Activated CD4-positive, alpha-beta T cell treated with anti-CD3 and anti-CD28 coated beads for 48 hours (primary cell): ENCODE results near the gene MORC2.

Source experiments
- DNase-seq: peaks from one replicate; pipeline ENCODE4 v3.0.0-alpha.2; 2020

MORC2 gene

DNA sequence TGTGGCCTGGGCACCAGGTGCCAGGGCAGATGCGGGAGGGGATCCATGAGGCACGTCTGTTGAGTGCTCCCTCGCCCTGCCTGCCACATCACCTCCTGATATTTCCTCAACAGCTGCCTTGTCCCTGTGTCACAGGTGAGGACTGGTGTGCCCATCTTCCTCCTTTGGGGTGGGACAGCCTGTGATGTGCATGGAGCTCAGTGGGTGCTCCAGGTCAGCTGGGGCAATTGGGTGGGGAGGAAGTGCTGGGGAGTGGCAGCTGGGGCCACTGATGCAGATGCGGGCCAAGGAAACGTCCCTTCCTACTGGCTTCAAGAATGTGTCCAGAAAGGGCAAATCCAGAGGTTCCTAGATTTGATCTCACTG is 83.6 kb downstream of the MORC2 start:
- DNase-seq: no peak

DNA sequence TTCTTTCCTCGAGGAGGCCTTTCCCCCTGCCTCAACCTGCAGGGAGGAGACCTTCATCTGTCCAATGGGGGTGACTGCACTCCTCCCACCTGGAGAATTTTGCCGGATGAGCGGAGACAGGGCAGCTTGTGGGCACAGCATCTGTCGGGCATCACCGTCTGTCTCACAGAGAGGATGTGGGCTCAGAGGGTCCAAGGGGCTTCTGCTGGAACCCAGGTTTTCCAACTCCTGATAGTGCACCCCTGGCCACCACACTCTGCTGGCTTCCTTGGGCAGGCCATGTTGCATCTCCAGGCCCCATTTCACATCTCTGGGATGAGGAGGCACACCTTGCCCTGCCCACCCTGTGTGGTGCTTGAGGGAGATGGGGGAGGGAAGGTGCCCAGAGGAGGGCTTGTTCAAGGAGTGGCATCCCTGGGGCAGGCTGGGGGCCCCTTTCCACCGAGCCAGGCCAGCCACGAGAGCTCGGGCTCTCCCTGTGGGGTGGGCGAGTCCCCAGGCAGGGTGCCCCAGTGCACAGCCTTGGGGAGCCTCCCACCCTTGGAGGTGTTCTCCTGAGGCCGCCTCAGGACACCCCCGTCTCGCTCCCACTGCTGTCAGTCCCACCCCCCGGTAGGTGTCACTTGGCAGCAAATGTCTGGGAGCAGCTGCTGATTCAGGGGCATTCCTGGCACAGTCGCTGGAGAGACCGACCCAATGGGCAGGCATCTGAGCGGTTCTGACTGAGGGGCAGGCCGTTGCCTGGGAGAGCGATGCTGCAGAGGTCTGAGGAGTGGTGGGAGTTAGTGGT is 84.2 kb downstream of the MORC2 start:
- DNase-seq: no peak

DNA sequence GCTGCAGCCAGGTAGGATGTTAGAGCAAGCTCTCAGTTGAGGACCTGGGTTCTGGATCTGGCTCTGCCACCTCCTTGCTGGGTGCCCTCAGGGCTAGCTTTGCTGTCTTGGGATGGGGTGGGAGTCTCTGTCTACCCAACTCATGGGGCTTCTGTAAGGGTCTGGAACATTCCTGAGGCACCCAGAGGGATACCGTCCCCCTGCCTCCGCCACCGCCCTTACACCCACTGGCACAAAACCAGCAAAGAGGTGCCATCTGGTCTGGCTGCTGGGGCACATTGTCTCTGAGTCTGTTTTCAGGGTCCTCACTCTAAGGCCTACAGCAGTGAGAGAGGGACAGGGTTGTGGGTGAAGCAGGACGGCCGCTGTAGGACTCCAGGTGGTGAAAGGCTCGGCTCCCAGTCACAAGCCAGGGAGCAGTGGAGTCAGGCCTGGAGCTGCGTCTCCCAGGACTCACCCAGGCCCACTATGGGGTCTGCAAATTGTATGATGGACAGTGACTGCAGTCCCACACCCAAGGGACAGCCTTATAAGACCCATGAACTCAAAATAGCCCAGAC is 84.9 kb downstream of the MORC2 start:
- no peak for DNase-seq

DNA sequence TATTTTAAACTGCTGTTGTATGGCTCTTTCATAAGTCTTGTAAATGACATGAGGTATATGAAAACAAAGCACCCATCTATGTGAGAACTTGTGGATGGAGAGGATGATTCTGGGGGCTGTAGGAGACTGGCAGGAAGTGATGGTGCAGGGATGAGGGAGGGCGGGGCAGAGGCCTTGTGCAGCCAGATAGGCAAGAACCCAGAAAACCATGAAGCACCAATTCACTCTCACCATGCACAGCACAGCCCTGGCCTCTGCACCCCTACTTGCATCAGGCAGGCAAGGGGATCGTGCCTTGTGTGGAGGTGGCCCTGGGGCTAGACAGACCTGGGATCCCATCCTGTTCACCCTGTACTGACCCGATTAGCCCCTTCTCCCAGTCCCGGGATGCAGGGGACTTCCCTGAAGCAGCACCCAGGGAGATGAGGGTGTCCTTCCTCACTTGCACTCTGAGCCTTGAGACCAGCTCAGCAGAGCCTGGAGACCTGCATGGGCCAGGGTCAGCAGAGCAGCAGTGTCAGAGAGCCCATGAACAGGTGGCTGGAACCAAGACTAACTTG is 85.5 kb downstream of the MORC2 start:
- no peak for DNase-seq

DNA sequence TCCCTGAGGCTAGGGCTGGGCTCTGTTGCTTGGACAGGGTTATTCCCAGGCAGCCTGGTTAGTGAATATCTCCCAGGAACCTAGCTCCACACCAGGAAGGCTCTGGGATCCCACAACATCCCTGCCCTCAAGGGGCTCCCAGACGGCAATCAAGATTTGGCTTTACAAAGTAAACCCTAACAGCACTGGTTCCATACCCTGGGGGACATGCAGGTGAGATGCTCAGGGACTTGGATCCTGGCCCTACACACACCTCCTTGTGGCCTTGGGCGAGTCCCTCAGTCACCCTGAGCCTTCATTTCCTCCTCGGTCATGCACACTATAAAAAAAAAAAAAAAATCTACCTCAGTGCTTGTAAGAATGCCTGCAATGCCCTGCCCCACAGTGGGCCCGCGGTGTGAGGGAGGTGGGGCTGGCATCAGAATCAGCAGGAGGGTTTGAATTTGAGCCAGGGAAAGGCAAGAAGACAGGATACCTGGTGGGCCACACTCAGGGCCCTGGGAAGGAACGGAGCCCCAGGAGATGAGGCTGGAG is 86.3 kb downstream of the MORC2 start:
- DNase-seq: no peak

DNA sequence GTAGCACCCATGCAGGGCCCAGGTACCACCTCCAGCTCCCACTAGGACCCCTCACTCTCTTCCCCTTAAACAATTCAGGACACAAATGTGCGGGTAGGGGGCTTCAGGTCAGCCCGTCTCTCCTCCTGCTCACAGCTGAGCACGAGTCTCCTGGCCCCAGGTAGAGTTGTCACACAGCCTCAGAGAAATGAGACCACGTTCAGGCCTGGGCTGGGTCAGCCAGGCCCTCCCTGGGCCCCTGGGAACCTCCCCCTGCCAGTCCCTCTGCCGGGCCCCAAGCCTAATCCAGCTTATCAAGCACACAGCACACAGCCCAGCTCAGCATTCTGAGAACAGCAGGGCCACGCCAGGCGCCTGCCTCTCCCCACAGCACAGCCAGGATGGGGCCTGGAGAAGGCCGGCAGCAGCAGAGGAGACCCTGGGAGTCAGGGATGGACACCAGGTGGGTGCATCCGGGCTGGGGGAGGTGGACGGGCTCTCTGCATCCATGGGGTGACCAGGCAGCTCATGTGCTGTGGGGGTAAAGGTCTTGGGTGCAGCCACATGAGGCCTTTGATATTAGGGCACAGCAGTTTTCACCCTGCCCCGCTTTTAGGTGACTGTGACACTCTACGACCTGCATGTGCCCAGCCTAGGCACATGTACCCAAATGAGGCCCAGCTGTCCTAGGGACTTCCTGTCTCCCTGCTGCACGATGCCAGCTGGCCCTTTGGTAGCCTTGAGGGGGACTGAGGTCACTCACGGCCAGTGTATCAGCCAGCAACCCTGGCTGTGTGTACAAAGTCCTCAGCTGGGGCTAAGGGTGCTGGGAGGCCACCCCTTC is 87.0 kb downstream of the MORC2 start:
- DNase-seq: no peak

DNA sequence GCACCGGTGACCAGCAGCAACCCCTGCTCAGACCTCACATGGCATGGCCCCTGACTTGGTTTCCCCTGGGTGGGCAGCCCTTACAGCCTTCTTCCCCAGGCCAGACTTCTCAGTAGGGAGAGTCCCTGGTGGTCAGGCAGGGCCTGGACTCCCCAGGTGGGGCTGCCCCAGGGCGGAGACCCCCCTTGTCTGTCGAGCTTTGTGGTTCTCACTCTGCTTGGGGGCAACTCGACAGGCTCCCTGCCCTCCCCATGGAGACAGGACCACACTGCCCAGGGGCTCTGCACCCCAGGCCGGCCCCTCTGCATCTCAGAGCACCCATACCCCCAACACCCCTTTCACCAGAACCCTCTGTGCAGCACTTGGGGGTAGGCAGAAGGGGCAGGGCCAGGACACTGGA is 87.7 kb downstream of the MORC2 start:
- no peak for DNase-seq

DNA sequence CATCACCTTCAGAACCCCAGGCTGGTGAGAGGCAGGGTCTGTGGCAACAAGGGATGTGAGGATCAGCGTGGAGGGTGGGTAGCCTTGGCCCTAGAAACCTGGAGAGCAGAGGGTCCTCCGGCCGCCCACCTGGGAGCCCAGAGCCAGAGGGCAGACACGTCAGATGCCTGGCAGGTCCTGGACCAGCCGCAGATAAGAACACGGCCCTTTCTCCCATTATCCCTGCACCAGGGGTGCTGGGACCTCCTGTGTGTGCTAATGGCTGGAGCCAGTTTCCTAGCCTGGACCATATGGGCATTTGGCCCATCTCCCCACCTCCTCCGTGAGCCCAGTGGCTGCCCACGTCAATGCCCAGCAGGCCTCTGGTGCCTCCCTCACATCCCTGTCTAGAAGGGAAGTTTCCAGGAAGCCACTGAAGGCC is 88.4 kb downstream of the MORC2 start:
- no peak for DNase-seq

DNA sequence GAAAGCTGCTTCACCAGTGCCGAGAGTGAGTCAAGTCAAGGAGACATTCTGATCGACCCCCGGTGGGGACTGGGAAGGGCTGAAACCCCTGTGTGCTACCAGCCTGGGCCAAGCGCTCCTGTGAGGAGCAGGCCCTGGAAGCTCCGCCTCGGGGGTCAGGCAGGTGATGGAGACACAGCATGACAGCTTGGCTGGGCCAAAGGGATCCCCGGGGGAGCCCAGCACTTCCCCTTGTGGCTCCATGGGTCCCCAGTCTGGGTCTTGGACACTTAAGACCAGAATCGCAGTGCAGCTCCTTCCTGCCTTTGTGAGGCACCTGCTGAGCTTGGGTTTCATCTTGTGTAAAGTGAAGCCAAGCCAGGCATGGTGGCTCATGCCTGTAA is 89.2 kb downstream of the MORC2 start:
- no peak for DNase-seq

DNA sequence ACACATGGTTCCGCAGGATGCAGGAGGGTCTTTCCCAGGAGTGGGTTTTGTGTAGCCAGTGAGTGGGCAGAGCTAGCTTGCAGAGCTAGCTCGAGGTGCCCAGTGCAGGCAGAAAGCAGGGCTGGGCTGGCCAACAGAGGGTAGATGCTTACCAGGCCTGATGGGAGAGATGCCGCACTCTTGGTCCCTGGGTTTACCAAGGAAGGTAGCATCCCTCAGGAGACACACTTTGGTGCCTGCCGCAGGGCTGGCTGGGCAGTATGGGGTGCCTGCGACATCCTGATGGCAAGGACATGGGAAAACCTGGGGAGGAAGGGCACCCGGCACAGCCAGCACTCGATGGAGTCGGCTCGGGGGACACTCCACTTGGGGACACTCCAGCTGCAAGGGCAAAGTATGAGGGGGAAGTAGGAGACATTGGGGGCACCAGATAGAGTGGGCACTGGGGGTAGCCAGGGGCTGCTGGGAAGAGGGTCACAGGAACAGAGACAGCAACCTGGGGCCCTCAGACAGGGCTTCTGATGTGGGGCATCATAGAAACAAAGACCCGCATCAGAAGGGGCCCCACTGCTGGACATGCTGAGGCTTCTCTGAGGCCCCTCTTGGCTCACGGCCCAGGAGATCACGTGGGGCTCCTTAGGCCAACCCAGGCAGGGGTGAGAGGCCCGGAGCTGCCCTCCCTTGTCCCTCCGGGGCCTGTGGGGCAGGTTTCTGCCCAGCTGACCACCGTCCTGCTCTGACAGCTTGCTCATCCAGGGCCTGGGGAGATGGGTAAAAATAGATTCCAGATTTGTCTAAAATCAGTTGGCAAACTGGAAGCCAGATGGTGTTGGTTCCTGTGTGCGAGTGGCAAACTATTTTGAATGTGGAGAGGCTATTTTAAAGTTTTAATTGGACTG is 89.8 kb downstream of the MORC2 start:
- DNase-seq: no peak

DNA sequence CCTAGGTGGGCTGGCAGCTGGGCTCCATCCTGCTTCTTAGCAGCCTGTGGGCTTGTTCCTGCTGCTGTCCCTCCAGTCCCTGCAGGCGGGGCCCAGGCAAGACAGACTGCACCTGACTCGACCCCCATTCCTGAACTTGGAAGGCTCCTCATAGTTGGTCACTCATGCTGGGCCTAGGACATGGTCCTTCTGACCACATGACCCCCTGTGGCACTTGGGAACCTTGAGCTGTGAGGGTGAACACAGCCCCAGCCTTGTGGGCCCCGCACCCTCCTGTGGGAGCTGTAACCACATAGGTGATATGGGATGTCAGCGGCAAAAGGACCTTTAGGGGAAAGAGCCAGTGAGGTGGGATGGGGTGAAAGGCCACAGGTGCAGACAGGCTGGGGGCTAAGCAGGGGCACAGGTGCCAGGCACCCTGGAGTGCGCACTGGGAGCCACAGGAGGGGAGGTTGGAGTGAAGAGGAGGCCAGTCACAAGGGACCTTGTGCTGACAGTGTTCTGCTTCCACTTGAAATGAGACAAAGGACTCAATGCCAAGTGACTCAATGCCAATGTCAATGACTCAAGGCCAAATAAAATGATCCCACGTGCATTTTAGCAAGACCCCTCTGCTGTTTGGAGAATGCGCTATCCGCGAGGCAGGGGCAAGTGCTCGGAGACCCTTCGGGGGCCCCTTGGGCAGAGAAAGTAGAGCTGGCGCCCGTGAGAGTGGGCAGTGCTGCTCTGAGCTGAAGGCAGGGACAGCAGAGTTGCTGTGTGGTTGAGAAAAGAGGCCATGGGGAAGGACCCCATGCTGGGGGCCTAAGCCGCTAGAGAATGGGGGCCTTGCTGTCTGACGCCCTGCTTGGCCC is 90.7 kb downstream of the MORC2 start:
- DNase-seq: no peak

DNA sequence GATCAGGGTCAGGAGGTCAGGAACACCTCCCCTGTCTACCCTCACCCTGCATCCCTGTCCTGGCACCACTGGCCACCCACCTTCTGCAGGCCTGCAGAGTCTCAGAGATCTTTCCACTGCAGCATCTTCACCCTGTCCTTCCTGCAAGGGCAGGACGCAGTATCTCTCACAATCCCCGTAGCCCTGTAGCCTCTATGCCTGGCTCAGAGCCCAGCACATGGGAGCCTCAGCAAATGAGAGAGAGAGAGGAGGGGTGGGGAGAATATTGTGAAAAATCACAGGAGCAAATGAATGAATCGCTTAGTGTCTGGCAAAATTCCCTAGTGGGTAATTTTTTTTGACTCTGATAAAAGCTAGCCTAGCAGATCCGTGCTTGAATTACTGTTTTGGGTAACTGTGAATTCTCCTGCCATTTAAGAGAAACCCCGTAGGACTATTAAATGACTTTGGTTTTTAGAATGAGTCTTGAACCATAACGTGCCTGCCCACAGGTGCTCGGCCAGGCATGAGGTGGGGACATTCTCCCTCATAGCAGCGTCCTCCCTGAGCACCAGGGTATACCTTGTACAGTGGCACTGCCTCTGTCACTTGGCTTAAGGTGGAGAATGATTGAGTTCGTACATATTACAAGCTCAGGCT is 91.5 kb downstream of the MORC2 start:
- DNase-seq: no peak

DNA sequence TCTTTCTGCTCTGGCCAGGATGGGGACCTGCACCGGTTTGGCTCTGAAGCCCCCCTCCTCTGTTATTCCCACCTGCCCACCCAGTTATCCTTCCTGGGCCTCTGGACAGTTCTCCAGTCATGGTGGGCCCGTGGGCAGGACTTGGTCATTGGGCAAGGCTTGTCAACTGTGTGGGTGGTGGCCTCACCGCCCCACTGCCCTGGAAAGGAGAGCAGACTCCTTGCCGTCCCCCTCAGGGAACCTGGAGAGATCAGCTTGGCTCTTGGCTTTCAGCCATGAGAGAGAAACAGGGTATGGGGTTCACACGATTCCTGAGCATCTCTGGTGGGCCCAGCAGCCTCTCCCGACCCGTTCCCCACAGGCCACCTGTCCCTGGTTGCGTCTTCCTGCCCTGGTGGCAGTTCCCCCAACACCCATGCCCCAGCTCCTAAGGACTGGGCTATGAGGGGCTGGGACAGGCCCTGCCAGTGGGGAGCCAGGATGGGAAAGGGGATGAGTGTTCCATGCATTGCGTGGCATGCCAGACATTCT is 92.3 kb downstream of the MORC2 start:
- DNase-seq: no peak

DNA sequence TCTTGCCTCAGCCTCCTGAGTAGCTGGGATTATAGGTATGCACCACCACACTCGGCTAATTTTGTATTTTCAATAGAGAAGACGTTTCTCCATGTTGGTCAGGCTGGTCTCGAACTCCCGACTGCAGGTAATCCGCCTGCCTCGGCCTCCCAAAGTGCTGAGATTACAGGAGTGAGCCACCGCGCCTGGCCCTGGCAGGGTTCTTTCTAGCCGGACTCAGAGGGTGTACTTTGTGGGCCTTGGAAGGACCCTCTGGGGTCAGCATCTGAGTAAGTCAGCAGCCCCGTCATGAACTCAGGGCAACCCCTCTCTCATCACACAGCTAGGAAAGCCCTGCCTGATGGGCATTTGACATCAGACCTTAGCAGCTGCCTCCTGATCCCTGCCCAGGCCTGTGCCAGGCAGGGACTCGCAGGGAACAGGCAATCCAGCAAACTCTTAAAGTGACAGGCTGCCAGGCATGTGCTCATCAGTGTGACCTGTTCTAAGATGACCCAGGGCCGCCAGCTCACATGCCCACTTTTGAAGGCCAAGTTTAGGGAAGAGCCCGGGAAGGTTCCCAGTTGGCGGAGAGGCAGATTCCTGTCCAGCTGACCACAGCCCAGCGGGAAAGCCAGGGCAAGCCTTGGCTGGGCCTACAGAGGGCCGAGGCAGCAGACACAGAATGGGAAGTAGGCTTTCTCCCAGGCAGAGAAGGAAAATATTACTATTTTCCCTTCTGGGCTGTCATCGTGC is 92.9 kb downstream of the MORC2 start:
- no peak for DNase-seq
